BE2C (cell line): ENCODE results near the gene RAB6A.

Source experiments
- DNase-seq: peaks from one replicate; pipeline ENCODE4 v3.0.0-alpha.2; 2020
- H3K27me3 ChIP-seq: fragments of 250-450 bp; sonication (Bioruptor Pico); 2 replicates; pipeline ENCODE4 v1.5.1; 2020; ENCODE audit warnings: mild to moderate bottlenecking
- H3K36me3 ChIP-seq: fragments of 250-450 bp; sonication (Bioruptor Pico); 2 replicates; pipeline ENCODE4 v1.5.1; 2020; ENCODE audit warnings: mild to moderate bottlenecking
- H3K4me1 ChIP-seq: fragments of 250-450 bp; sonication (Bioruptor Pico); 2 replicates; pipeline ENCODE4 v1.5.1; 2020
- H3K4me3 ChIP-seq: 2 replicates; pipeline ENCODE4 v1.5.1; 2011; ENCODE audit warnings: low read depth, low read length
- H3K9me3 ChIP-seq: fragments of 250-450 bp; sonication (Bioruptor Pico); 2 replicates; pipeline ENCODE4 v1.5.1; 2020
- CTCF ChIP-seq: IDR thresholded peaks from 2 replicates; pipeline ENCODE4 v1.5.1; 2012; ENCODE audit warnings: mild to moderate bottlenecking, low read depth, low read length

RAB6A gene

GRCh38 chr11:73797457-73797856 lies 36.6 kb upstream of the RAB6A start:
- no peaks in the 10 kb centered on the region for H3K9me3 ChIP-seq
- DNase-seq: no peak
- TF ChIP-seq CTCF: no peak
- H3K36me3 ChIP-seq: peaks cover 19% of the 10 kb centered on the region
- H3K4me3 ChIP-seq: no peak overlapping the region
- no peaks in the 10 kb centered on the region for H3K27me3 ChIP-seq
- no peaks in the 10 kb centered on the region for H3K4me1 ChIP-seq

- Histone ChIP-seq H3K36me3 (peaks cover 22% of the 10 kb centered on the region), H3K27me3 (no peaks in the 10 kb centered on the region), H3K9me3 (no peaks in the 10 kb centered on the region), H3K4me3 (no peak overlapping the region), H3K4me1 (no peaks in the 10 kb centered on the region)
- DNase-seq: peak; percentile 89
- no peak for TF ChIP-seq CTCF
These were observed 35.2 kb upstream of the RAB6A start for GRCh38 chr11:73795925-73796632.

GRCh38 chr11:73792584-73792983 lies 31.7 kb upstream of the RAB6A start:
- no peak for DNase-seq
- Histone ChIP-seq H3K4me3 (no peak overlapping the region), H3K36me3 (peaks cover 22% of the 10 kb centered on the region), H3K4me1 (no peaks in the 10 kb centered on the region), H3K9me3 (no peaks in the 10 kb centered on the region), H3K27me3 (no peaks in the 10 kb centered on the region)
- TF ChIP-seq CTCF: no peak

- Histone ChIP-seq H3K27me3 (no peaks in the 10 kb centered on the region), H3K9me3 (no peaks in the 10 kb centered on the region), H3K36me3 (peaks cover 14% of the 10 kb centered on the region), H3K4me1 (no peaks in the 10 kb centered on the region), H3K4me3 (peak overlapping the region; percentile 74)
- no peak for TF ChIP-seq CTCF
- no peak for DNase-seq
These were observed 28.4 kb upstream of the RAB6A start for GRCh38 chr11:73789279-73789670.

GRCh38 chr11:73787643-73788558 lies 27.0 kb upstream of the RAB6A start, which contains the start of gene MRPL48:
Gene MRPL48 (plus strand): TSS chr11:73787874. CDS start chr11:73787972, 98 bp downstream.
- peaks cover 10% of the 10 kb centered on the region for H3K36me3 ChIP-seq
- H3K4me3 ChIP-seq: peak within 1 kb of the TSS; percentile 74
- H3K4me1 ChIP-seq: no peaks in the 10 kb centered on the region
- H3K27me3 ChIP-seq: no peaks in the 10 kb centered on the region
- no peaks in the 10 kb centered on the region for H3K9me3 ChIP-seq
- peak; percentile 96 for DNase-seq
- TF ChIP-seq CTCF: no peak
